GM19452 (cell line): Measurements from ENCODE around the gene NPL.

Source experiments
- ATAC-seq: cut with Tn5 transposase; IDR thresholded peaks from one replicate; pipeline ENCODE4 v1.9.1; 2021; ENCODE audit not compliant: unreplicated experiment

NPL gene

GRCh38 chr1:182811975-182812722 lies 22.6 kb downstream of the NPL start:
- ATAC-seq = no peak

GRCh38 chr1:182816863-182817262 lies 27.3 kb downstream of the NPL start:
- no peak for ATAC-seq

- no peak for ATAC-seq
Measured at GRCh38 chr1:182817802-182818201, 28.2 kb downstream of the NPL start.

GRCh38 chr1:182823220-182823619 lies 33.6 kb downstream of the NPL start:
- no peak for ATAC-seq

- no peak for ATAC-seq
Measured at GRCh38 chr1:182826892-182827291, 37.3 kb downstream of the NPL start.

GRCh38 chr1:182829285-182829932 lies 39.8 kb downstream of the NPL start:
- ATAC-seq = peak; percentile 73

GRCh38 chr1:182833271-182833670 lies 43.7 kb downstream of the NPL start:
- ATAC-seq = no peak

- ATAC-seq = no peak
Measured at GRCh38 chr1:182834326-182834725, 44.8 kb downstream of the NPL start.

GRCh38 chr1:182835806-182836205 lies 46.2 kb downstream of the NPL start:
- ATAC-seq = no peak

- ATAC-seq = peak; percentile 80
Measured at GRCh38 chr1:182839209-182840066, 49.9 kb downstream of the NPL start, which contains the start of gene DHX9. Gene DHX9 (plus strand): TSS chr1:182839347. CDS start chr1:182842567, 3,220 bp downstream.

GRCh38 chr1:182841368-182841988 lies 51.9 kb downstream of the NPL start:
- no peak for ATAC-seq

GRCh38 chr1:182842265-182842664 lies 52.7 kb downstream of the NPL start:
- no peak for ATAC-seq

GRCh38 chr1:182845379-182845778 lies 55.8 kb downstream of the NPL start:
- ATAC-seq = no peak

GRCh38 chr1:182845894-182846293 lies 56.3 kb downstream of the NPL start:
- no peak for ATAC-seq

GRCh38 chr1:182847105-182847504 lies 57.5 kb downstream of the NPL start:
- no peak for ATAC-seq

- ATAC-seq = no peak
Measured at GRCh38 chr1:182848736-182849135, 59.2 kb downstream of the NPL start.

- no peak for ATAC-seq
Measured at GRCh38 chr1:182850319-182850718, 60.7 kb downstream of the NPL start.

GRCh38 chr1:182851825-182852224 lies 62.3 kb downstream of the NPL start:
- no peak for ATAC-seq

- ATAC-seq = no peak
Measured at GRCh38 chr1:182855911-182856310, 66.3 kb downstream of the NPL start.

- no peak for ATAC-seq
Measured at GRCh38 chr1:182857212-182857611, 67.6 kb downstream of the NPL start.

- ATAC-seq = no peak
Measured at GRCh38 chr1:182860658-182861057, 71.1 kb downstream of the NPL start.
